GM12872 (cell line): ENCODE data around the gene AZU1.

ENCODE experiments used
- CTCF ChIP-seq: IDR thresholded peaks from 3 replicates; pipeline ENCODE4 v1.5.1; 2011; ENCODE audit warnings: low read depth, mild to moderate bottlenecking, low read length, moderate library complexity; ENCODE audit not compliant: insufficient read depth

The AZU1 gene

GRCh38 chr19:821825-822503 is 5.7 kb upstream of the AZU1 start, which contains the start of gene PLPPR3:
Gene PLPPR3, minus strand, starts transcription at chr19:821955. Its CDS starts 396 bp downstream, at chr19:821559.
- no peak for TF ChIP-seq CTCF

GRCh38 chr19:823565-824121 is 4.0 kb upstream of the AZU1 start:
- TF ChIP-seq CTCF: no peak

- no peak for TF ChIP-seq CTCF
Observed at GRCh38 chr19:824885-825284, 2.8 kb upstream of the AZU1 start.

GRCh38 chr19:825897-826644 is 1.6 kb upstream of the AZU1 start:
- no peak for TF ChIP-seq CTCF

- TF ChIP-seq CTCF: no peak
Observed at GRCh38 chr19:827314-827709, 325 bp upstream of the AZU1 start.

GRCh38 chr19:829129-829758 is 1.6 kb downstream of the AZU1 start:
- no peak for TF ChIP-seq CTCF
